IMR-90 (cell line): ENCODE measurements around the gene OVCH1.

Experiments used
- MXI1 ChIP-seq: IDR thresholded peaks from 2 replicates; pipeline ENCODE4 v1.6.1; 2012; ENCODE audit warnings: low read depth, mild to moderate bottlenecking, low read length, moderate library complexity, borderline replicate concordance
- POLR2A ChIP-seq: IDR thresholded peaks from 2 replicates; pipeline ENCODE4 v1.6.1; 2012; ENCODE audit warnings: mild to moderate bottlenecking, low read depth, low read length
- TF ChIP-seq, protein P1 (sequence below): conservative IDR thresholded peaks from 2 replicates; pipeline ENCODE4 v1.5.1; 2012; ENCODE audit warnings: mild to moderate bottlenecking, low read depth, low read length, improper control_type of control experiment
- TF ChIP-seq, protein P2 (sequence below): fragments of 150-350 bp; IDR thresholded peaks from 2 replicates; pipeline ENCODE4 v1.6.1; 2016; ENCODE audit warnings: low read depth, mild to moderate bottlenecking, low read length, moderate library complexity, borderline replicate concordance

DNA sequence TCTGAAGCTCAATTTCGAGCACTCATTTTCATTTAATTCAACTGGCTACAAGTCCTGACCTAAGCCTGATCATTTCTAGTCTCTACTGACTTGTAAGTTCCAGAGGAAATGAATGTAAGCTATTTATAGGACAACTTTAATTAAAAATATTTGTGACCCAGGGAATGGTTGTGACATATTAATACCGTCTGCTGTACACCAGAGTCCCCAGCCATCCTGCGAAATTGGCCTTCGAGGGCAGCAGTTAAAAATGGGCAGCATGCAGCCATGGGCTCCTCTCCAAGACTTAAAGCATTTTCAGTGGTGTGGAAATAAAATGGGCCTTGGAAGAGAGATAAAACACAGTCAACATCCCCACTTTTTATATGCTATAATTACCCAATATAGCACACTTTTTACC lies 30.7 kb upstream of the OVCH1 start:
- TF ChIP-seq POLR2A (no peak), MXI1 (no peak)
- TF ChIP-seq, protein P1, sequence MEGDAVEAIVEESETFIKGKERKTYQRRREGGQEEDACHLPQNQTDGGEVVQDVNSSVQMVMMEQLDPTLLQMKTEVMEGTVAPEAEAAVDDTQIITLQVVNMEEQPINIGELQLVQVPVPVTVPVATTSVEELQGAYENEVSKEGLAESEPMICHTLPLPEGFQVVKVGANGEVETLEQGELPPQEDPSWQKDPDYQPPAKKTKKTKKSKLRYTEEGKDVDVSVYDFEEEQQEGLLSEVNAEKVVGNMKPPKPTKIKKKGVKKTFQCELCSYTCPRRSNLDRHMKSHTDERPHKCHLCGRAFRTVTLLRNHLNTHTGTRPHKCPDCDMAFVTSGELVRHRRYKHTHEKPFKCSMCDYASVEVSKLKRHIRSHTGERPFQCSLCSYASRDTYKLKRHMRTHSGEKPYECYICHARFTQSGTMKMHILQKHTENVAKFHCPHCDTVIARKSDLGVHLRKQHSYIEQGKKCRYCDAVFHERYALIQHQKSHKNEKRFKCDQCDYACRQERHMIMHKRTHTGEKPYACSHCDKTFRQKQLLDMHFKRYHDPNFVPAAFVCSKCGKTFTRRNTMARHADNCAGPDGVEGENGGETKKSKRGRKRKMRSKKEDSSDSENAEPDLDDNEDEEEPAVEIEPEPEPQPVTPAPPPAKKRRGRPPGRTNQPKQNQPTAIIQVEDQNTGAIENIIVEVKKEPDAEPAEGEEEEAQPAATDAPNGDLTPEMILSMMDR, result no peak
- TF ChIP-seq, protein P2, sequence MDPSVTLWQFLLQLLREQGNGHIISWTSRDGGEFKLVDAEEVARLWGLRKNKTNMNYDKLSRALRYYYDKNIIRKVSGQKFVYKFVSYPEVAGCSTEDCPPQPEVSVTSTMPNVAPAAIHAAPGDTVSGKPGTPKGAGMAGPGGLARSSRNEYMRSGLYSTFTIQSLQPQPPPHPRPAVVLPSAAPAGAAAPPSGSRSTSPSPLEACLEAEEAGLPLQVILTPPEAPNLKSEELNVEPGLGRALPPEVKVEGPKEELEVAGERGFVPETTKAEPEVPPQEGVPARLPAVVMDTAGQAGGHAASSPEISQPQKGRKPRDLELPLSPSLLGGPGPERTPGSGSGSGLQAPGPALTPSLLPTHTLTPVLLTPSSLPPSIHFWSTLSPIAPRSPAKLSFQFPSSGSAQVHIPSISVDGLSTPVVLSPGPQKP, result no peak
